SU-DHL-6 (cell line): ENCODE measurements around the gene FAM185A.

Experiments used
- H2AFZ ChIP-seq: fragments of 200-600 bp; sonication (generic); 2 replicates; pipeline ENCODE4 v1.6.1; 2014; ENCODE audit warnings: low read depth, mild to moderate bottlenecking, moderate library complexity, mixed read lengths, antibody characterized with exemption, low read length; ENCODE audit not compliant: severe bottlenecking
- H3F3A ChIP-seq: fragments of 200-600 bp; shearing (Covaris generic); 2 replicates; pipeline ENCODE4 v1.6.0; 2016; ENCODE audit warnings: antibody characterized with exemption, mild to moderate bottlenecking; ENCODE audit not compliant: insufficient read depth
- H3K27ac ChIP-seq: fragments of 200-600 bp; sonication (generic); 2 replicates; pipeline ENCODE4 v1.5.1; 2016; ENCODE audit warnings: low read depth, mild to moderate bottlenecking, low read length, moderate library complexity, mixed read lengths
- H3K27me3 ChIP-seq: fragments of 200-600 bp; sonication (generic), shearing (Covaris generic); 2 replicates; pipeline ENCODE4 v1.6.0; 2014; ENCODE audit warnings: mild to moderate bottlenecking, low read length
- H3K36me3 ChIP-seq: fragments of 200-600 bp; sonication (generic); 2 replicates; pipeline ENCODE4 v1.6.1; 2014; ENCODE audit warnings: mild to moderate bottlenecking, low read length, mixed read lengths
- H3K4me2 ChIP-seq: fragments of 300-600, 200-600 bp; shearing (Covaris generic), sonication (generic); 2 replicates; pipeline ENCODE4 v1.6.0; 2014; ENCODE audit warnings: low read length, low read depth, mild to moderate bottlenecking; ENCODE audit not compliant: poor library complexity, severe bottlenecking
- H3K4me3 ChIP-seq: fragments of 200-600 bp; sonication (generic); 2 replicates; pipeline ENCODE4 v1.5.1; 2014; ENCODE audit warnings: antibody characterized with exemption, low read length, mild to moderate bottlenecking, mixed read lengths; ENCODE audit not compliant: insufficient read depth, poor library complexity, severe bottlenecking
- H3K79me2 ChIP-seq: fragments of 200-600 bp; sonication (generic); 2 replicates; pipeline ENCODE4 v1.6.1; 2014; ENCODE audit warnings: mild to moderate bottlenecking, low read length, moderate library complexity; ENCODE audit not compliant: insufficient read depth
- H3K9ac ChIP-seq: fragments of 200-600 bp; sonication (generic); 2 replicates; pipeline ENCODE4 v1.7.0; 2014; ENCODE audit warnings: mild to moderate bottlenecking, low read length
- H3K9me2 ChIP-seq: fragments of 200-600 bp; sonication (generic); replicated peaks from 2 replicates; pipeline ENCODE4 v1.6.1; 2014; ENCODE audit warnings: low read length; ENCODE audit not compliant: insufficient read depth
- H3K9me3 ChIP-seq: fragments of 200-600 bp; sonication (generic); 2 replicates; pipeline ENCODE4 v1.6.1; 2014; ENCODE audit warnings: low read length, mixed read lengths; ENCODE audit not compliant: insufficient read depth
- H4K20me1 ChIP-seq: fragments of 200-600 bp; sonication (generic); 2 replicates; pipeline ENCODE4 v1.6.1; 2014; ENCODE audit warnings: low read depth, mild to moderate bottlenecking, antibody characterized with exemption, low read length, moderate library complexity, mixed read lengths
- CTCF ChIP-seq: fragments of 200-600 bp; sonication (generic); IDR thresholded peaks from one replicate; pipeline ENCODE4 v1.5.1; 2017; ENCODE audit warnings: antibody characterized with exemption, mild to moderate bottlenecking, low read length, moderate library complexity; ENCODE audit not compliant: insufficient read depth, poor library complexity, severe bottlenecking
- EZH2phosphoT487 ChIP-seq: fragments of 200-600 bp; sonication (generic), shearing (Covaris generic); conservative IDR thresholded peaks from 2 replicates; pipeline ENCODE4 v1.6.1; 2018; ENCODE audit warnings: mild to moderate bottlenecking, antibody characterized with exemption, low read length, moderate library complexity, mixed read lengths

Gene FAM185A

GRCh38 chr7:102810916-102811315, 62.1 kb downstream of the FAM185A start:
- H3K9me2 ChIP-seq = no peaks in the 10 kb centered on the region

DNA sequence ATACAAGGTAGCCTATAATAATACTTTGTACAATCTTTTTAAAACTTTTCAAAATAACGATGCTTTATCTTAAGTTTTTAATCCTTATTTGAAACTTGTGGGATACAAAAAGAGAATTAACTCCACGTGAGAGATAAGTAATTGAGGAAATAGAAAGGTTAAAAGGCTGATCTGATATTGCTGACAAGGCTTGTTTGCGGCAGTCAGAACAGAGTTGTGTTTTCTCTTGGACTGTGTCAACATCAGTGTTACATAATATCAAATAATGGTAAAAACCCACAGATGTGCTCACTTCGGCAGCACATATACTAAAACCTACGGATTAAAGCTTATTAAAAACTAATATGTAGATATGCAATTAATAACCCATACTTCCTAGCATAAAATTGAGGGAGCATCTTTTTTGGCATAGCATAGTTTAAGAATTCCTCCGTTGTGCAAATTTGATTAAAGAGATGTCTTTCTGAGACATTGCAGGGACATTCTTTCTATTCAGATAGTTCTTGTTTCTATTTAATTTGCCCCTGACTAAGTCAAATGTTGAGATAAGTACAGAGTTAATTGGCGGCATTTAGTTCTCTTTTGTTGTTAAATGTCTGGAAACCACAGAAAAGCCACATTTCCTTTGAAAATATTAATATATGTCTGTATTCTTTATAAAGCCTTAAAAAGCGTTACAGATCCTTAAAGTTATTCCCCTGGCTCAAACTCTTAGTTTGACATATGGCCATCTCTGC, 63.3 kb downstream of the FAM185A start:
- Histone ChIP-seq H3K27ac (no peak overlapping the region), H3K9ac (no peak overlapping the region), H3K9me3 (no peaks in the 10 kb centered on the region), H2AFZ (no peak overlapping the region), H3K9me2 (no peaks in the 10 kb centered on the region), H3K36me3 (no peaks in the 10 kb centered on the region), H4K20me1 (no peaks in the 10 kb centered on the region), H3F3A (no peaks in the 10 kb centered on the region), H3K79me2 (no peaks in the 10 kb centered on the region), H3K4me2 (no peak overlapping the region), H3K27me3 (no peaks in the 10 kb centered on the region), H3K4me3 (no peak overlapping the region)
- no peak for TF ChIP-seq EZH2phosphoT487
- no peak for TF ChIP-seq CTCF

More at GRCh38 chr7:102810916-102811315, 62.1 kb downstream of the FAM185A start:
- Histone ChIP-seq H3K9ac (no peak overlapping the region), H3K27ac (no peak overlapping the region), H3K27me3 (no peaks in the 10 kb centered on the region), H4K20me1 (no peaks in the 10 kb centered on the region), H3K4me2 (no peak overlapping the region), H3K4me3 (no peak overlapping the region), H2AFZ (no peak overlapping the region), H3K79me2 (no peaks in the 10 kb centered on the region), H3F3A (no peaks in the 10 kb centered on the region), H3K9me3 (no peaks in the 10 kb centered on the region), H3K36me3 (no peaks in the 10 kb centered on the region)
- TF ChIP-seq EZH2phosphoT487 = no peak
- no peak for TF ChIP-seq CTCF

DNA sequence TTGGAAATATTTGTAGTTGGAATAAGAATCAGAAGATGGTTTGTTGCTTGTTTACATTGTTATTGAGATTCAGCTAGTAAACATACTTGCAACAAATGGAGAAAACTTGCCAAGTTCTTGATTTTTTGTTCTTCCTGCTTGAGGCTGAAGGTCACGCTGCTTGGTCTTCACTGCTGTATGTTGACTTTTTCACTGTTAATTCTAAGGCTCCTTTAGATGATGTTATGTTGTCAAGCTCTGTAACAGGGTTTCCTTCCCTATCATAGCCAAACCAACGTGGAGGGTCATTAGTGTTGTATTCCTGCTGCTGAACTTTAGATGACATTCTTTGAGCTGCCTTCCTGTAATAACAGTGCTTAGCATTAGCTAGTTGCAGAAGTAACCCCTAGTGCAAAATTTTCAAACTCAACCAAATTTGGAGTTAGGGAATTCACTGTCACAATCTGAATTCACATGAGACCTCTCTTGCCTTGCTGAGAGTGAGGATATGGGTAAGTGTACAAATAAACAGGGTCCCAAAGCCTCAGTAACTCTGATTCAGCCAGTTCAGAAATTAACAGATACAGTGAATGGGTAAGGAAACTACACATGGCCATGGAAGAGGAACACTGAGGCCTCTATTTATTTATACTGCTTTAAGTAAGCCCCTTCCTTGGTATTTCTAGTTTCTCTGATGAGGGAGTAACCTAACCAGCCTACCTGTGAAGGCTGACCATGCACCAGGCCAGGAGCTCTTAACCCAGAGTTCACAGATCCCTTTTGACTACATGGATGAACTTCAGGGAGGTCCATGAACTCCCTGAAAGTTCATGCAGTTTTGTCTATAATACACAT, 64.6 kb downstream of the FAM185A start:
- Histone ChIP-seq H3K36me3 (no peaks in the 10 kb centered on the region), H3K4me3 (no peak overlapping the region), H3K79me2 (no peaks in the 10 kb centered on the region), H3K27me3 (no peaks in the 10 kb centered on the region), H2AFZ (no peak overlapping the region), H3K27ac (no peak overlapping the region), H3F3A (no peaks in the 10 kb centered on the region), H3K4me2 (no peak overlapping the region), H3K9me3 (no peaks in the 10 kb centered on the region), H3K9me2 (no peaks in the 10 kb centered on the region), H3K9ac (no peak overlapping the region), H4K20me1 (no peaks in the 10 kb centered on the region)
- TF ChIP-seq EZH2phosphoT487 = no peak
- no peak for TF ChIP-seq CTCF
